ENCODE data around the gene HOXA3. TPM values are rescaled to one million over a fixed set of nuclear protein-coding genes. Genes with fewer than 3 reads are reported as not detected.
A peak's percentile ranks its signal among the peaks of the same experiment; 100 is the strongest.

Gene HOXA3
- total and polyA plus RNA-seq, 2 of the 13 experiments (the other 11 are each of a cell fraction or from before 2014, with no cell fraction given) = 2.9 to 4.6 TPM

- TF ChIP-seq ZNF724P (CRISPR knock-in tag; IDR thresholded peaks at IDR 0.05; ENCODE audit: borderline replicate concordance) = 0 out of 2 replicates have a peak, but pooled peaks have one; percentile 17
- peak; percentile 50 for TF ChIP-seq ZNF18 (CRISPR knock-in tag; IDR thresholded peaks at IDR 0.05; ENCODE audit: insufficient replicate concordance)
- TF ChIP-seq ZMYM3 (CRISPR knock-in tag; IDR thresholded peaks at IDR 0.05) = no peak
- TF ChIP-seq THAP7 (CRISPR knock-in tag; IDR thresholded peaks at IDR 0.05) = 0 out of 2 replicates have a peak, but pooled peaks have one; percentile 43
- no peak for TF ChIP-seq ZNF101 (CRISPR knock-in tag; IDR thresholded peaks at IDR 0.05; ENCODE audit: borderline replicate concordance, low read depth)
- peak; percentile 4; the same call in 1 of the 2 replicates for TF ChIP-seq SMAD1 (CRISPR knock-in tag; IDR thresholded peaks at IDR 0.05; ENCODE audit: borderline replicate concordance, low read depth)
- peak; percentile 78; the same call in 1 of the 2 replicates for TF ChIP-seq KDM2A (CRISPR knock-in tag; IDR thresholded peaks at IDR 0.05; ENCODE audit: borderline replicate concordance, low read depth)
- peak; percentile 42; the same call in 1 of the 2 replicates for TF ChIP-seq GMEB1 (CRISPR knock-in tag; IDR thresholded peaks at IDR 0.05; ENCODE audit: borderline replicate concordance)
- TF ChIP-seq CSRNP1 (CRISPR knock-in tag; IDR thresholded peaks at IDR 0.05) = no peak
- peak; percentile 61; the same call in 1 of the 2 replicates for TF ChIP-seq ZNF704 (CRISPR knock-in tag; IDR thresholded peaks at IDR 0.05; ENCODE audit: borderline replicate concordance)
- no peak for TF ChIP-seq HHEX (CRISPR knock-in tag; IDR thresholded peaks at IDR 0.05)
- TF ChIP-seq TAF1 (CRISPR knock-in tag; IDR thresholded peaks at IDR 0.05) = peak; percentile 47; the same call in 1 of the 2 replicates
- TF ChIP-seq POLR2AphosphoS2 (IDR thresholded peaks at IDR 0.05; ENCODE audit: low read depth, low read length) = no peak
- no peak for TF ChIP-seq ZNF251 (CRISPR knock-in tag; IDR thresholded peaks at IDR 0.05)
These were observed 1.6 kb downstream of the HOXA3 start (continued) for GRCh38 chr7:27150568-27151340.

Data from HepG2 (cell line).